Right lobe of liver (tissue), 6 donors: ENCODE results near the gene CCT6A. TPM values are rescaled to one million over a fixed set of nuclear protein-coding genes. Genes with fewer than 3 reads are reported as not detected.
"Not testable (repeated sequence)": the region's sequence is repeated elsewhere in the genome, so short reads cannot be mapped to it uniquely, and the experiment has no call there.

Source experiments
- ATAC-seq, 4 donors: fragments of 200-7000 bp; cut with Tn5 transposase; one replicate each; pipeline ENCODE4 v1.9.1; 2020; ENCODE audit warnings: mild to moderate bottlenecking in 4 of 4, moderate library complexity in 4 of 4
- DNase-seq, 3 donors: peaks; one replicate each; pipeline ENCODE4 v3.0.0-alpha.2; 2020
- H3K27ac ChIP-seq, 3 donors: fragments of 200-600 bp; one replicate each; pipeline ENCODE4 v1.8.0; 2022
- H3K27me3 ChIP-seq, 2 donors: fragments of 200-600 bp; one replicate each; pipeline ENCODE4 v1.8.0; 2022
- H3K36me3 ChIP-seq, 4 donors: fragments of 200-600 bp; sonication (generic) in 1 of 4; one replicate each; pipeline versions ENCODE4 v1.5.1 to v1.8.0; 2017 to 2022; ENCODE audit warnings: control low read depth in 1 of 4
- H3K4me1 ChIP-seq, 4 donors: fragments of 200-600 bp; sonication (generic) in 1 of 4; one replicate each; pipeline versions ENCODE4 v1.5.1 to v1.8.0; 2017 to 2022; ENCODE audit warnings: control low read depth in 1 of 4
- H3K4me3 ChIP-seq, 3 donors: fragments of 200-600 bp; one replicate each; pipeline ENCODE4 v1.8.0; 2022
- H3K9me3 ChIP-seq, 4 donors: fragments of 200-600 bp; sonication (generic) in 1 of 4; one replicate each; pipeline versions ENCODE4 v1.5.1 to v1.8.0; 2017 to 2022; ENCODE audit warnings: control low read depth in 1 of 4
- CTCF ChIP-seq, 4 donors: fragments of 200-600 bp in 3 of 4; fragments of 450-650 bp in 1 of 4; IDR thresholded peaks; one replicate each; pipeline versions ENCODE4 v1.5.1 to v1.8.0; 2016 to 2022; ENCODE audit warnings: antibody characterized with exemption in 4 of 4, mild to moderate bottlenecking in 2 of 4
- POLR2A ChIP-seq: fragments of 450-650 bp; IDR thresholded peaks from one replicate; pipeline ENCODE4 v1.6.1; 2017; ENCODE audit warnings: antibody characterized with exemption, mild to moderate bottlenecking
- WGBS: methylation state at CpG from one replicate; pipeline ENCODE4 v1.1.6; 2018; ENCODE audit warnings: low coverage, low lambda C conversion rate; ENCODE audit not compliant: insufficient coverage; ENCODE audit errors: missing lambda C conversion rate; 5-methylcytosine and 5-hydroxymethylcytosine counted together
- intact Hi-C, 2 donors: fragments of 100-400 bp; cut with DNase I; formaldehyde crosslinking; loops; one replicate each; pipeline versions ENCODE4 v1.11.2 to v1.14.1; 2022
- total RNA-seq, 6 experiments: library from RNA; depleted of rRNA in 2 of 6; stranded (reverse); fragments of >200 nt in 2 of 6; fragmentation: NEBNext Ultra II Directional in 3 of 6; extraction: Animal tissue kit (Norgen Biotek cat#: 25700) in 3 of 6; gene quantifications; one replicate each; pipeline versions ENCODE4 v1.1.0 to v1.2.4, GENCODE V29; 2016 to 2023
- donor health status: DM: no; HTN: yes; CAD: no.
- donor health status: DM: no; HTN: no; CAD: no.
- donor health status: DM: no; HTN: no; CAD: no.
- donor health status: DM: no; HTN: yes; CAD: no.
- donor health status: DM: no; HTN: yes; CAD: no.

The CCT6A gene
- total RNA-seq, 6 experiments from 2014 or later: 24.5 to 88.7 (median 45.6) TPM

DNA sequence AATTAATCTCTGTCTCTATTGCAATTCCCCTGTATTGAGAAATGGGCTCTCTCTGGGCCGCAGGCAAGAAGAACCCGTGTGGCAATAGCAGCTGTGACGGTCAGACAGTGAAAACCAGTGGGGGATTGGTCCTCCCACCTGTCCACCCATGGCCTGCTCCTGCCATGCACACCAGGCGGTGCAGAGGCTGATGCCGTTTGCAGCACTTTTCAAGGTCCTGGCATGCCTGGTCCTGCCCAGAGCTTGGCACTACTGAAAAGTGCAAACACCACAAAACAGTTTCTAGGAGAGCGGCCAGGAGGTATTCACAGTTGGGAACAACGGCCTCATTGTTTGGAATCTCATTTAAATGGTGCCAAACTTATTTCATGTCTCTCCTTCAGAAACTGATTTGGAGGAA, 41.9 kb upstream of the CCT6A start:
- Histone ChIP-seq H3K36me3 (peaks cover 0 to 18% (median 1%) of the 10 kb centered on the region in 4 donors), H3K27ac (no peak overlapping the region), H3K4me3 (no peak overlapping the region), H3K4me1 (peaks cover 0 to 3% (median 0%) of the 10 kb centered on the region in 4 donors), H3K9me3 (no peaks in the 10 kb centered on the region), H3K27me3 (no peaks in the 10 kb centered on the region)
- DNase-seq: peak; percentile 54 to 78 (median 73)
- intact Hi-C loops: loop anchor here (5.0 to 10.0 kb wide), 2 partner anchors 58 to 65 kb away; no protein-coding TSS in a partner anchor
- WGBS: 53% methylated on average over 3 of the region's 7 CpGs
- peak; percentile 87 to 95 (median 89) for ATAC-seq
- TF ChIP-seq POLR2A: no peak
- no peak for TF ChIP-seq CTCF (IDR thresholded peaks at IDR 0.05)

DNA sequence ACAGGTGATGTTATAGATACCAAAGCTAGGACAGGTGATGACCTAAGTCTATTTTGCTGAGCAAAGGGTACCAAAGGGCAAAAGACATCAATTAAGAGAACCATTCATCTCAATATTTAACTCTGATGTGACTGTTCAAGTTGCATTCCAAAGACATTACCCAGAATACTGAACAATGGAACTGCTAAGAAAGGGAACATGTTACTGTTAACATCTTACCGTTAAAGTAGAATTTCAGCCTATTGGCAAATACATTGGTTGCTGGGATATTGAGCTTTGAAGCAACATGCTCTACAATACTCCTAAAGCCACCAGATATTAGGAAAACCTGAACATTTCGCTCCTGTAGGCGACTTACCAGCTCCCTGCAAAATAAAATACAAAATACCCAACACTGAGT, 34.5 kb upstream of the CCT6A start:
- intact Hi-C loops, H3K4me1 ChIP-seq, ATAC-seq, H3K9me3 ChIP-seq, H3K27me3 ChIP-seq, H3K27ac ChIP-seq, DNase-seq, H3K4me3 ChIP-seq: not testable (repeated sequence)
- WGBS: 57% methylated on average over 1 of the region's 3 CpGs
- peaks cover 0 to 48% (median 1%) of the 10 kb centered on the region in 4 donors for H3K36me3 ChIP-seq

DNA sequence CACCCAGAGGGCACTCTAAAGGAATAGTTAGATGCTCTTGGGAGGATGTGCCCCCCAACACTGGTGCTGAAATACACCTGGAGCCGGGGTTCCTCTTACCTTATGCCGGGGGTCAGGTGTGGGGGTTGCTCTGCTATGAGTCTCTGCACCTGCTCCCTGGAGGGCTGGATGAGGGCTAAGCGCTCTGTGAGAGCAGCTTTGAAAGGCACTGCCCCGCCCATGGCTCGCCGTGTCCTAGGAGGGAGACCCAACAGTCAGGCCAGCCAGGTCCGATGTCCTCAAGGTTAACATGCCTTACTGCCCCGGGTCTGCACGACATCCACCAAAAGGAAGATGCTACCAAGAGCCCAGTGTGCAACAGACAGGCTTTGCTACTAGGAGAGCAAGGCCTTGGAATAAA, 32.1 kb upstream of the CCT6A start:
- no peak overlapping the region for H3K27ac ChIP-seq
- no peaks in the 10 kb centered on the region for H3K9me3 ChIP-seq
- no peak overlapping the region for H3K4me3 ChIP-seq
- intact Hi-C loops: no loop called here
- no peak for DNase-seq
- no peaks in the 10 kb centered on the region for H3K27me3 ChIP-seq
- H3K36me3 ChIP-seq: peaks cover 0 to 30% (median 0%) of the 10 kb centered on the region in 4 donors
- ATAC-seq: peak in 1 of 4 donors; percentile 33
- TF ChIP-seq CTCF (IDR thresholded peaks at IDR 0.05): no peak
- no peak for TF ChIP-seq POLR2A
- 84% methylated on average over 2 of the region's 9 CpGs for WGBS
- H3K4me1 ChIP-seq: no peaks in the 10 kb centered on the region

GRCh38 chr7:56023500-56023899, 28.1 kb upstream of the CCT6A start:
- Histone ChIP-seq H3K27me3 (no peaks in the 10 kb centered on the region), H3K4me1 (peaks cover 0 to 1% (median under 1%) of the 10 kb centered on the region in 4 donors), H3K4me3 (no peak overlapping the region), H3K36me3 (peaks cover 0 to 25% (median 0%) of the 10 kb centered on the region in 4 donors), H3K27ac (no peak overlapping the region), H3K9me3 (no peaks in the 10 kb centered on the region)
- TF ChIP-seq CTCF (IDR thresholded peaks at IDR 0.05) (no peak), POLR2A (no peak)
- ATAC-seq (no peak), DNase-seq (no peak)
- intact Hi-C loops: no loop called here

GRCh38 chr7:56026538-56026937, 25.0 kb upstream of the CCT6A start:
- no peaks in the 10 kb centered on the region for H3K9me3 ChIP-seq
- H3K4me1 ChIP-seq: peaks cover 0 to 18% (median 8%) of the 10 kb centered on the region in 4 donors
- DNase-seq: no peak
- H3K36me3 ChIP-seq: no peaks in the 10 kb centered on the region
- no peak overlapping the region for H3K27ac ChIP-seq
- TF ChIP-seq CTCF (IDR thresholded peaks at IDR 0.05) (no peak), POLR2A (no peak)
- no peak overlapping the region for H3K4me3 ChIP-seq
- no peak for ATAC-seq
- no peaks in the 10 kb centered on the region for H3K27me3 ChIP-seq
- intact Hi-C loops: no loop called here
- WGBS: 64% methylated on average over 2 of the region's 2 CpGs
